Kidney (tissue), 14 donors: ENCODE measurements around the gene MYRIP. TPM values are rescaled to one million over a fixed set of nuclear protein-coding genes. Genes with fewer than 3 reads are reported as not detected.
A peak's percentile ranks its signal among the peaks of the same experiment; 100 is the strongest.

Experiments used
- DNase-seq, 5 donors: peaks; one replicate each; pipeline ENCODE4 v3.0.0-alpha.2; 2013 to 2020
- FAIRE-seq: peaks from 2 replicates; lab custom pipeline; 2012; peaks lifted over from hg19 to GRCh38; lab: Jason Lieb, UNC
- H3K27ac ChIP-seq, 2 donors: one replicate each; pipeline ENCODE4 v1.7.0; 2013; ENCODE audit warnings: low read depth in 2 of 2, low read length in 2 of 2, inconsistent platforms in 1 of 2
- H3K27me3 ChIP-seq: one replicate; pipeline ENCODE4 v1.7.1; 2013; ENCODE audit warnings: low read length, inconsistent platforms; ENCODE audit not compliant: control insufficient read depth, insufficient read depth
- H3K36me3 ChIP-seq, 3 donors: one replicate each; pipeline versions ENCODE4 v1.7.0 to v1.7.1; 2013; ENCODE audit warnings: low read length in 3 of 3, control low read depth in 1 of 3, inconsistent platforms in 1 of 3; ENCODE audit not compliant: insufficient read depth in 3 of 3, control insufficient read depth in 2 of 3
- H3K4me1 ChIP-seq, 3 donors: one replicate each; pipeline versions ENCODE4 v1.7.0 to v1.7.1; 2013; ENCODE audit warnings: low read length in 3 of 3, inconsistent platforms in 1 of 3, low read depth in 1 of 3; ENCODE audit not compliant: control insufficient read depth in 2 of 3, insufficient read depth in 2 of 3
- H3K4me3 ChIP-seq, 3 donors: one replicate each; pipeline versions ENCODE4 v1.7.0 to v1.8.1; 2013; ENCODE audit warnings: low read length in 3 of 3, control low read depth in 1 of 3, inconsistent platforms in 1 of 3
- H3K9ac ChIP-seq, 3 donors: one replicate each; pipeline versions ENCODE4 v1.7.0 to v1.7.1; 2013; ENCODE audit warnings: low read length in 3 of 3, control low read depth in 1 of 3, inconsistent platforms in 1 of 3
- H3K9me3 ChIP-seq, 3 donors: one replicate each; pipeline versions ENCODE4 v1.7.0 to v1.7.1; 2013; ENCODE audit warnings: low read length in 3 of 3, control low read depth in 1 of 3, inconsistent platforms in 1 of 3; ENCODE audit not compliant: control insufficient read depth in 2 of 3, insufficient read depth in 1 of 3
- CTCF ChIP-seq: IDR thresholded peaks from 3 replicates; pipeline ENCODE4 v1.5.1; 2012; ENCODE audit warnings: mild to moderate bottlenecking, moderate library complexity, borderline replicate concordance; ENCODE audit not compliant: insufficient read depth; ENCODE audit errors: extremely low read depth
- intact Hi-C: fragments of 100-400 bp; cut with DNase I; formaldehyde crosslinking; loops from one replicate; pipeline ENCODE4 v1.11.1; 2022
- polyA plus RNA-seq: library from polyadenylated mRNA; stranded (reverse); fragments of 350-450 nt; fragmentation: Illumina TruSeq; extraction: RNeasy Lipid Tissue Mini Kit (QIAGEN cat#74804); gene quantifications from one replicate; pipeline ENCODE4 v1.2.3, GENCODE V29; 2014; ENCODE audit warnings: low read depth, low replicate concordance; ENCODE audit not compliant: insufficient read depth
- total RNA-seq: library from RNA; stranded (reverse); fragmentation: NEBNext Ultra II Directional; extraction: Animal tissue kit (Norgen Biotek cat#: 25700); gene quantifications from one replicate; pipeline ENCODE4 v1.2.1, GENCODE V29; 2021
- donor health status: control.
- donor health status: control.
- donor health status: control.
- donor health status: control.
- donor health status: control.
- donor health status: DM: yes; HTN: yes; CAD: no.
- donor health status: Normal renal cell carcinoma (clear cell type).

Gene MYRIP
- total and polyA plus RNA-seq, 2 donors from 2014 or later = 0.92 to 6.6 TPM

GRCh38 chr3:39982665-39983357 lies 173.4 kb downstream of the MYRIP start:
- no peak overlapping the region for H3K4me3 ChIP-seq
- FAIRE-seq (no peak), DNase-seq (no peak)
- no peaks in the 10 kb centered on the region for H3K36me3 ChIP-seq
- H3K27ac ChIP-seq = no peak overlapping the region
- H3K4me1 ChIP-seq = no peaks in the 10 kb centered on the region
- peaks cover 0 to 4% (median 0%) of the 10 kb centered on the region in 3 donors for H3K9me3 ChIP-seq
- intact Hi-C loops = no loop called here
- no peak overlapping the region for H3K9ac ChIP-seq
- no peaks in the 10 kb centered on the region for H3K27me3 ChIP-seq
- TF ChIP-seq CTCF = no peak

GRCh38 chr3:39989746-39990145 lies 180.3 kb downstream of the MYRIP start:
- DNase-seq = no peak
- H3K27ac ChIP-seq = no peak overlapping the region
- H3K9ac ChIP-seq = no peak overlapping the region
- intact Hi-C loops = no loop called here
- no peaks in the 10 kb centered on the region for H3K27me3 ChIP-seq
- TF ChIP-seq CTCF = no peak
- H3K36me3 ChIP-seq = no peaks in the 10 kb centered on the region
- H3K9me3 ChIP-seq = peaks cover 0 to 12% (median 0%) of the 10 kb centered on the region in 3 donors
- H3K4me3 ChIP-seq = no peak overlapping the region
- no peaks in the 10 kb centered on the region for H3K4me1 ChIP-seq
- no peak for FAIRE-seq

GRCh38 chr3:39990532-39990931 lies 181.1 kb downstream of the MYRIP start:
- intact Hi-C loops = no loop called here
- H3K9ac ChIP-seq = no peak overlapping the region
- DNase-seq (peak in 2 of 5 donors; percentile 20 to 46), FAIRE-seq (no peak)
- peak; percentile 51 for TF ChIP-seq CTCF
- no peaks in the 10 kb centered on the region for H3K36me3 ChIP-seq
- H3K27ac ChIP-seq = no peak overlapping the region
- H3K4me3 ChIP-seq = no peak overlapping the region
- H3K9me3 ChIP-seq = peaks cover 0 to 12% (median 0%) of the 10 kb centered on the region in 3 donors
- no peaks in the 10 kb centered on the region for H3K4me1 ChIP-seq
- H3K27me3 ChIP-seq = no peaks in the 10 kb centered on the region
